HL-60 (cell line): ENCODE measurements around the gene TMOD1.

Experiments
- POLR2AphosphoS5 ChIP-seq: IDR thresholded peaks from 2 replicates; pipeline ENCODE4 v1.6.1; 2012; ENCODE audit warnings: low read depth
- REST ChIP-seq: IDR thresholded peaks from 2 replicates; pipeline ENCODE4 v1.6.1; 2012; ENCODE audit warnings: low read depth; ENCODE audit not compliant: insufficient replicate concordance
- TF ChIP-seq, protein P1 (sequence below): IDR thresholded peaks from one replicate; pipeline ENCODE4 v1.5.1; 2011; ENCODE audit warnings: low read length, control low read depth, inconsistent platforms; ENCODE audit not compliant: insufficient read depth

GRCh38 chr9:97535771-97536170 is 34.3 kb downstream of the TMOD1 start:
- TF ChIP-seq, protein P1, sequence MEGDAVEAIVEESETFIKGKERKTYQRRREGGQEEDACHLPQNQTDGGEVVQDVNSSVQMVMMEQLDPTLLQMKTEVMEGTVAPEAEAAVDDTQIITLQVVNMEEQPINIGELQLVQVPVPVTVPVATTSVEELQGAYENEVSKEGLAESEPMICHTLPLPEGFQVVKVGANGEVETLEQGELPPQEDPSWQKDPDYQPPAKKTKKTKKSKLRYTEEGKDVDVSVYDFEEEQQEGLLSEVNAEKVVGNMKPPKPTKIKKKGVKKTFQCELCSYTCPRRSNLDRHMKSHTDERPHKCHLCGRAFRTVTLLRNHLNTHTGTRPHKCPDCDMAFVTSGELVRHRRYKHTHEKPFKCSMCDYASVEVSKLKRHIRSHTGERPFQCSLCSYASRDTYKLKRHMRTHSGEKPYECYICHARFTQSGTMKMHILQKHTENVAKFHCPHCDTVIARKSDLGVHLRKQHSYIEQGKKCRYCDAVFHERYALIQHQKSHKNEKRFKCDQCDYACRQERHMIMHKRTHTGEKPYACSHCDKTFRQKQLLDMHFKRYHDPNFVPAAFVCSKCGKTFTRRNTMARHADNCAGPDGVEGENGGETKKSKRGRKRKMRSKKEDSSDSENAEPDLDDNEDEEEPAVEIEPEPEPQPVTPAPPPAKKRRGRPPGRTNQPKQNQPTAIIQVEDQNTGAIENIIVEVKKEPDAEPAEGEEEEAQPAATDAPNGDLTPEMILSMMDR: no peak
- TF ChIP-seq REST (no peak), POLR2AphosphoS5 (no peak)
